Gastrocnemius medialis (tissue), 4 donors: ENCODE data around the gene IGFBP4.

Experiments
- CTCF ChIP-seq, 5 experiments: fragments of 450-650 bp in 3 of 5; fragments of 200-600 bp in 2 of 5; sonication (generic) in 2 of 5; IDR thresholded peaks in 4 of 5; conservative IDR thresholded peaks in 1 of 5; 1 replicate in 4 of 5; 2 replicates in 1 of 5; pipeline ENCODE4 v1.5.1; 2016 to 2019; ENCODE audit warnings: antibody characterized with exemption in 5 of 5, mild to moderate bottlenecking in 3 of 5, moderate library complexity in 3 of 5
- POLR2A ChIP-seq, 2 donors: fragments of 450-650 bp; IDR thresholded peaks; one replicate each; pipeline ENCODE4 v1.6.1; 2017; ENCODE audit warnings: antibody characterized with exemption in 2 of 2, mild to moderate bottlenecking in 2 of 2, moderate library complexity in 2 of 2

DNA sequence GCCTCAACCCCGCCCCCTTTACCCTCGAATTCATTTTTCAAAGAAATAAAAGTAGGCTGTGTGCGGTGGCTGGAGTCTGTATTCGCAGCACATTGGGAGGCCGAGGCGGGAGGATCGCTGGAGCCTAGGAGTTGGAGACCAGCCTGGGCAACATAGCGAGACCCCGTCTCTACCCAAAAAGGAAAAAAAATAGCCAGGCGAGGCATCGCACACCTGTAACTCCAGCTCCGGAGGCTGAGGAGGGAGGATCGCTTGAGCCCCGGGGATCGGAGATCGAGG is 24.9 kb upstream of the IGFBP4 start:
- TF ChIP-seq CTCF (IDR thresholded peaks at IDR 0.05 in 4 of 5, conservative IDR thresholded peaks at IDR 0.05 in 1 of 5) (no peak), POLR2A (IDR thresholded peaks at IDR 0.05) (no peak)
